HG03342 (cell line): ENCODE results near the gene MRM3.
"Not testable (repeated sequence)": the region's sequence is repeated elsewhere in the genome, so short reads cannot be mapped to it uniquely, and the experiment has no call there.

Experiments used
- ATAC-seq: cut with Tn5 transposase; IDR thresholded peaks from one replicate; pipeline ENCODE4 v1.9.1; 2021; ENCODE audit warnings: mild to moderate bottlenecking, moderate library complexity; ENCODE audit not compliant: unreplicated experiment

Gene MRM3

GRCh38 chr17:819251-819650 is 37.1 kb downstream of the MRM3 start:
- no peak for ATAC-seq

- ATAC-seq, result no peak
These were observed 41.3 kb downstream of the MRM3 start for GRCh38 chr17:823501-823902.

GRCh38 chr17:824378-824777 is 42.2 kb downstream of the MRM3 start:
- no peak for ATAC-seq

- no peak for ATAC-seq
These were observed 43.1 kb downstream of the MRM3 start for GRCh38 chr17:825216-825615.

- ATAC-seq, result no peak
These were observed 44.6 kb downstream of the MRM3 start for GRCh38 chr17:826778-827177.

- ATAC-seq, result no peak
These were observed 46.6 kb downstream of the MRM3 start for GRCh38 chr17:828761-829160.

- ATAC-seq, result not testable (repeated sequence)
These were observed 47.5 kb downstream of the MRM3 start for GRCh38 chr17:829614-830013.

GRCh38 chr17:830381-830780 is 48.2 kb downstream of the MRM3 start:
- ATAC-seq, result no peak

- no peak for ATAC-seq
These were observed 48.8 kb downstream of the MRM3 start for GRCh38 chr17:830950-831349.

GRCh38 chr17:834136-834535 is 52.0 kb downstream of the MRM3 start:
- ATAC-seq, result no peak

GRCh38 chr17:835263-835662 is 53.1 kb downstream of the MRM3 start:
- ATAC-seq, result no peak

- ATAC-seq, result not testable (repeated sequence)
These were observed 53.6 kb downstream of the MRM3 start for GRCh38 chr17:835721-836120.

GRCh38 chr17:836151-836550 is 54.0 kb downstream of the MRM3 start:
- ATAC-seq, result no peak

- ATAC-seq, result no peak
These were observed 56.3 kb downstream of the MRM3 start for GRCh38 chr17:838486-838885.

GRCh38 chr17:841313-841712 is 59.2 kb downstream of the MRM3 start:
- no peak for ATAC-seq
